Airway epithelial cell (primary cell): ENCODE measurements around the gene TAMALIN. TPM values are rescaled to one million over a fixed set of nuclear protein-coding genes. Genes with fewer than 3 reads are reported as not detected.

Experiments used
- total RNA-seq: library from RNA; depleted of rRNA; stranded (reverse); fragments of >200 nt; gene quantifications from 2 replicates; pipeline ENCODE4 v1.2.3, GENCODE V29; 2015

TAMALIN gene
- 0.07 and 0.70 TPM in 2 replicates for total RNA-seq

DNA sequence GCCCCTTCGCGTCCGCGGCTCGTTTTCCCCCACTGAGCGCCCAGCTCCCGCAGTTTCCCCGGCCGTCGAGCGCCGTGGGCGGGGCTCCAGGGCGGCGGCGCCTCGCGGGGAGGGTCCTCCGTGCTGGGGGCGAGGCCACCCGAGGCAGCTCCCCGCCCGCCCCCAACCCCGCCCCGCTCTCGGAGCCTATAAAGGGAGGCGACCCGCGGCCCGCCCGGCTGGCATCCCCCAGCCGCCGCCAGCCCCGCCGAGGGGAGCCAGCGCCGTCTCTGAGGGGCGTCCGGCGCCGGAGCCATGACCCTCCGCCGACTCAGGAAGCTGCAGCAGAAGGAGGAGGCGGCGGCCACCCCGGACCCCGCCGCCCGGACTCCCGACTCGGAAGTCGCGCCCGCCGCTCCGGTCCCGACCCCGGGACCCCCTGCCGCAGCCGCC, at the start of gene TAMALIN:
Gene TAMALIN (plus strand): TSS at position 221 of the 432 bp plus-strand sequence. CDS start 74 bp downstream, at position 295.

DNA sequence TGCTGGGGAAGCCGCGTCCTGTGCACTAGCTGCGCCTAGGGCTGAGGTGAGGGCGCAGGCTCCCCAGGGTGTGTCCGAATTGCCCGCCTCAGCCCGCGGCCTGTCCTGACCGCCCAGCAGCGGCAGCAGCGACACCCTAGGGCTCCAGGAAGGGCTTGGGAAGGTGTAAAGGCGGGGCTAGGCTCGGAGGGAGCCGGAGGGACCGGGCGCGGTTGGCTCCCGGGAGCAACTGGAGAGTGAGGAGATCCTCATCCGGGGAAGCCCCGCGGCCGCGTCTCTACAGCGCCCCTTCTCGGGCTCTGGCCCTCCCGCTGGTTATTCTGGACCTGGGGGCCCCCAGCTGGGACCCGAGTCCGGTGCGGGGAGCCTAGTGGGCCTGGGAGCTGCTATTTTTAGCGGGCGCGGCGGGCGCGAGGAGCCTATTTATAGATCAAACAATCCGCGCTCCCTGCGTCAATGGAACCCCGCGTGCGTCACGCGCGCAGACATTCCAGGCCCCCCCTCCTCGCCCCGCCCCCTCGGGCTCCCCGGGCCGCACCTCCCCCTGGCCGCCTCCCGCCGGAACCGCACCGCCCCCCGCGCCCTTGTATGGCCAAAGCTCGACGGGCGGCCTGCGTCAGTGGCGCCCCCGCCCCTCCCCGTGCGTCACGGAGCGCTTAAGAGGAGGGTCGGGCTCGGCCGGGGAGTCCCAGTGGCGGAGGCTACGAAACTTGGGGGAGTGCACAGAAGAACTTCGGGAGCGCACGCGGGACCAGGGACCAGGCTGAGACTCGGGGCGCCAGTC, 44.2 kb downstream of the TAMALIN start, which contains the start of gene NR4A1:
Gene NR4A1 (plus strand): TSS at position 685 of the 784 bp plus-strand sequence. CDS start 2,887 bp downstream, outside the sequence.

Other genes starting within 250 kb of the TAMALIN start
- not detected in 2 replicates for gene FIGNL2, start 158.2 kb upstream of the TAMALIN start, total RNA-seq
- gene ANKRD33, start 118.8 kb upstream of the TAMALIN start, total RNA-seq: not detected in 2 replicates
- 0.35 TPM in 1 of 2 replicates, not detected in the other for gene ACVRL1, start 99.4 kb upstream of the TAMALIN start, total RNA-seq
- 7.2 and 11.6 TPM in 2 replicates for gene ACVR1B, start 55.2 kb upstream of the TAMALIN start, total RNA-seq
- gene NR4A1, start 44.5 kb downstream of the TAMALIN start, total RNA-seq: 1.9 and 6.2 TPM in 2 replicates
- 57.4 and 59.3 TPM in 2 replicates for gene ATG101, start 63.0 kb downstream of the TAMALIN start, total RNA-seq
- not detected in 2 replicates for gene SMIM41, start 72.8 kb downstream of the TAMALIN start, total RNA-seq
- gene KRT80, start 185.1 kb downstream of the TAMALIN start, total RNA-seq: 6.5 and 7.3 TPM in 2 replicates
- gene KRT7, start 226.3 kb downstream of the TAMALIN start, total RNA-seq: 1,213 and 1,216 TPM in 2 replicates